ENCODE data around the gene CEMP1.

CEMP1 gene

DNA sequence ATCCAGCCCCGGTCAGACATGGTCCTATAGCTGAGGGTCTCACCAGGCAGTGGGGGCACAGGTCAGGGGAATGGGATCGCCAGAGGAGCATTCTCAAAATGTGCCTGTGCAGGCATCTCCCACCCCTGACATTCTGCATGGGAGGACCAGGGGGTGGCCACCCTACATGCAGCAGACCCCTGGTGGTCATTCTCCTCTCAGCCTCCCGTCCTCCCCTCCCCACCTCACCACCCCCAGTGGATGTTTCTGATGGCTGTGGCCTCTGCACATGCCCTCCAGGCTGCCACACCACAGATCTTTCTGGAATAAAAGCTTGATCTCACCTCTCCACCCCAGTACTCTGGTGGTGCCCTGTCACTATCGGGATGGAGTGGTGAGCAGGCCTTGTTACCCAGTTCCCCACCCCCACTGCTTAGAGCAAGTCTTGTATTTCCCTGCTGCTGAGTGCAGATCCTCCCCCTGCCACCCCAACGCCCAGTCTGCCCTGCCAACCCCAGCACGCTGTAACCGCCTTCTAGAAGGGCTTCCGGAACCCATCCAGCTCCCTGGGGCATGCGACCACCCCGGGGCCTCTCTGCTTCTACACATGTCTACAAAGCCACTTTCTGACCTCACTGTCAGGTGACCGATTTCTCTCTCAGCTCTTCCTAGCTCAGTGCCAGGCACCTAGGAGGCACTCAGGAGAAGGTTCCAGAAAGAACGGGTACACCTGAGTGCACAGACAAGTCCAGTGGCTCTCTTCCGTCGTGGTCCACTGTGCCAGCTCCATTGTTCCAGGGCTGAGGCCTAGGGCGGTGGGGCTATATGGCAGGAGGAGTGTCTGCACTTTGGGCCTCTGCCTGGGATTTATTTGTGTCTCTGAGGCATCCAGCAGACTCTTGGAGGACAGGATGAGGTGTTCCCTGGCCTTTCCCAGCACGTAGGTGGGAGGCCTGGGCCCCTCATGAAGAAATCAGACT lies 47.0 kb downstream of the CEMP1 start:
- DNase-seq: no peak

GRCh38 chr16:2482708-2483534 lies 48.3 kb downstream of the CEMP1 start:
- peak; percentile 66 for DNase-seq

DNA sequence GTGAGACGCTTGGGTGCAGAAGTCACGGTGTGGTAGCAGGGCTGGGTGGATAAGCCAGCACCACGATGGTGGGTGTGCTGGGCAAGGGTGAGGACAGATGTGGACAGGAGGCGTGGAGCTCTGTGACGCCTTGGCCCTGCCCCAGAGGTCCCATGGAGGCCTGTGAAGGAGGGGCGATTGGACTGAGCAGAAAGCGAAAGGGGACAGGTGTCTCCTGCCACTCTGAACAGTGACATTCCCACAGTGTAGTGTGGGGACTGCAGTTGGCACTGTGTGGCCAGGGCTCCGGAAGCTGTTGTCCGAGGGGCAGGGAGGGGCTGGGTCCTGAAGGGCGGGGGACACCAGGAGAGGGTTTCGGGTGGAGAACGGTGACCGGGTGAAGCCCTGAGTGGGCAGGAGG lies 49.0 kb downstream of the CEMP1 start:
- DNase-seq: no peak

GRCh38 chr16:2481676-2482075 lies 49.5 kb downstream of the CEMP1 start:
- DNase-seq: no peak

- DNase-seq: no peak
Observed at GRCh38 chr16:2480948-2481347, 50.3 kb downstream of the CEMP1 start.
